Neural progenitor cell (in vitro differentiated cells): Measurements from ENCODE around the gene ISM2. TPM values are rescaled to one million over a fixed set of nuclear protein-coding genes. Genes with fewer than 3 reads are reported as not detected.

Source experiments
- DNase-seq: peaks from one replicate; pipeline ENCODE4 v3.0.0-alpha.2; 2016; ENCODE audit warnings: low spot score
- H2AFZ ChIP-seq: fragments of 200-600 bp; sonication (generic); replicated peaks from 2 replicates; pipeline ENCODE4 v1.6.1; 2016; ENCODE audit warnings: antibody characterized with exemption
- H3F3A ChIP-seq: fragments of 200-600 bp; sonication (generic); 2 replicates; pipeline ENCODE4 v1.6.1; 2016; ENCODE audit warnings: antibody characterized with exemption, low read depth
- H3K27ac ChIP-seq: fragments of 200-600 bp; sonication (generic); 2 replicates; pipeline ENCODE4 v1.5.1; 2016; ENCODE audit warnings: mild to moderate bottlenecking
- H3K27me3 ChIP-seq: fragments of 200-600 bp; sonication (generic); 2 replicates; pipeline ENCODE4 v1.6.1; 2016; ENCODE audit warnings: mild to moderate bottlenecking, moderate library complexity
- H3K36me3 ChIP-seq: fragments of 200-600 bp; sonication (generic); 2 replicates; pipeline ENCODE4 v1.5.1; 2016
- H3K4me1 ChIP-seq: fragments of 200-600 bp; sonication (generic); 2 replicates; pipeline ENCODE4 v1.6.1; 2016; ENCODE audit warnings: mixed run types
- H3K4me2 ChIP-seq: fragments of 200-600 bp; sonication (generic); 2 replicates; pipeline ENCODE4 v1.6.1; 2016
- H3K4me3 ChIP-seq: fragments of 200-600 bp; sonication (generic); 2 replicates; pipeline ENCODE4 v1.5.1; 2016
- H3K79me2 ChIP-seq: fragments of 200-600 bp; sonication (generic); 2 replicates; pipeline ENCODE4 v1.6.1; 2016; ENCODE audit warnings: low read depth
- H3K9ac ChIP-seq: fragments of 200-600 bp; sonication (generic); 2 replicates; pipeline ENCODE4 v1.6.1; 2016
- H3K9me3 ChIP-seq: fragments of 200-600 bp; sonication (generic); 2 replicates; pipeline ENCODE4 v1.5.1; 2016; ENCODE audit warnings: low read depth
- H4K20me1 ChIP-seq: fragments of 200-600 bp; sonication (generic); 2 replicates; pipeline ENCODE4 v1.6.1; 2016; ENCODE audit warnings: low read depth
- H3K27ac Mint-ChIP-seq: 3 replicates; pipeline ENCODE4 v1.8.0; 2021; ENCODE audit warnings: mixed read lengths
- H3K27me3 Mint-ChIP-seq: 2 replicates; pipeline ENCODE4 v1.8.0; 2022; ENCODE audit warnings: low read depth, mild to moderate bottlenecking, inconsistent platforms, moderate library complexity, mixed read lengths; ENCODE audit not compliant: insufficient read depth
- H3K36me3 Mint-ChIP-seq: 3 replicates; pipeline ENCODE4 v1.8.0; 2021; ENCODE audit warnings: mixed read lengths
- H3K4me1 Mint-ChIP-seq: 3 replicates; pipeline ENCODE4 v1.8.0; 2021; ENCODE audit warnings: mixed read lengths
- H3K4me3 Mint-ChIP-seq: 3 replicates; pipeline ENCODE4 v1.8.0; 2021; ENCODE audit warnings: mild to moderate bottlenecking, moderate library complexity, mixed read lengths
- H3K9me3 Mint-ChIP-seq: 3 replicates; pipeline ENCODE4 v1.8.0; 2020; ENCODE audit warnings: mixed read lengths
- CTCF ChIP-seq: fragments of 200-600 bp; sonication (generic); IDR thresholded peaks from 2 replicates; pipeline ENCODE4 v1.5.1; 2017; ENCODE audit warnings: antibody characterized with exemption, mild to moderate bottlenecking
- EZH2 ChIP-seq: fragments of 200-600 bp; sonication (generic); IDR thresholded peaks from 2 replicates; pipeline ENCODE4 v1.6.1; 2017; ENCODE audit warnings: antibody characterized with exemption, mild to moderate bottlenecking, moderate library complexity
- EZH2phosphoT487 ChIP-seq: fragments of 200-600 bp; sonication (generic); IDR thresholded peaks from 2 replicates; pipeline ENCODE4 v1.6.1; 2017; ENCODE audit warnings: antibody characterized with exemption
- total RNA-seq: library from RNA; depleted of rRNA; stranded (reverse); fragments of >200 nt; gene quantifications from 2 replicates; pipeline ENCODE4 v1.2.3, GENCODE V29; 2015; ENCODE audit warnings: low replicate concordance

The ISM2 gene
- total RNA-seq, 1 donor from 2014 or later: 0.07 TPM

GRCh38 chr14:77485901-77486678 lies 12.5 kb downstream of the ISM2 start:
- Histone ChIP-seq H4K20me1 (no peaks in the 10 kb centered on the region), H2AFZ (no peak overlapping the region), H3K4me1 (no peaks in the 10 kb centered on the region), H3K9me3 (no peaks in the 10 kb centered on the region), H3F3A (no peaks in the 10 kb centered on the region), H3K79me2 (no peaks in the 10 kb centered on the region), H3K27me3 (no peaks in the 10 kb centered on the region), H3K4me3 (no peak overlapping the region), H3K27ac (no peak overlapping the region), H3K4me2 (no peak overlapping the region), H3K36me3 (no peaks in the 10 kb centered on the region), H3K9ac (no peak overlapping the region)
- Mint-ChIP-seq H3K27me3 (peaks cover 7% of the 10 kb centered on the region), H3K27ac (no peak overlapping the region), H3K4me3 (peak overlapping the region; percentile 33), H3K9me3 (no peaks in the 10 kb centered on the region), H3K36me3 (no peaks in the 10 kb centered on the region), H3K4me1 (no peaks in the 10 kb centered on the region)
- TF ChIP-seq CTCF: no peak
- no peak for TF ChIP-seq EZH2
- no peak for TF ChIP-seq EZH2phosphoT487
- no peak for DNase-seq

- no peak overlapping the region for H3K27ac Mint-ChIP-seq
- H3F3A ChIP-seq: no peaks in the 10 kb centered on the region
- TF ChIP-seq CTCF: no peak
Observed at GRCh38 chr14:77485256-77485655, 13.4 kb downstream of the ISM2 start.

GRCh38 chr14:77482422-77482821 lies 16.2 kb downstream of the ISM2 start:
- Histone ChIP-seq H3K9ac (no peak overlapping the region), H4K20me1 (no peaks in the 10 kb centered on the region), H3F3A (no peaks in the 10 kb centered on the region), H2AFZ (no peak overlapping the region), H3K4me1 (no peaks in the 10 kb centered on the region), H3K4me2 (no peak overlapping the region), H3K36me3 (no peaks in the 10 kb centered on the region), H3K9me3 (no peaks in the 10 kb centered on the region), H3K27ac (no peak overlapping the region), H3K4me3 (no peak overlapping the region), H3K79me2 (no peaks in the 10 kb centered on the region), H3K27me3 (no peaks in the 10 kb centered on the region)
- Mint-ChIP-seq H3K27ac (peak overlapping the region; percentile 53), H3K9me3 (no peaks in the 10 kb centered on the region), H3K4me1 (no peaks in the 10 kb centered on the region), H3K4me3 (no peak overlapping the region), H3K27me3 (peaks cover 2% of the 10 kb centered on the region), H3K36me3 (no peaks in the 10 kb centered on the region)
- TF ChIP-seq CTCF: no peak
- no peak for TF ChIP-seq EZH2phosphoT487
- TF ChIP-seq EZH2: no peak
- DNase-seq: no peak

More at GRCh38 chr14:77485256-77485655, 13.4 kb downstream of the ISM2 start:
- H3K36me3 Mint-ChIP-seq: no peaks in the 10 kb centered on the region
- no peak overlapping the region for H3K4me2 ChIP-seq
- no peak overlapping the region for H3K4me3 Mint-ChIP-seq
- no peaks in the 10 kb centered on the region for H3K36me3 ChIP-seq
- DNase-seq: no peak
- H2AFZ ChIP-seq: no peak overlapping the region
- H3K4me3 ChIP-seq: no peak overlapping the region
- H3K27me3 Mint-ChIP-seq: peaks cover 7% of the 10 kb centered on the region
- no peaks in the 10 kb centered on the region for H3K4me1 ChIP-seq
- no peaks in the 10 kb centered on the region for H3K27me3 ChIP-seq
- H3K9me3 ChIP-seq: no peaks in the 10 kb centered on the region
- H3K9ac ChIP-seq: no peak overlapping the region
- H3K27ac ChIP-seq: no peak overlapping the region
- no peaks in the 10 kb centered on the region for H3K79me2 ChIP-seq
- H3K9me3 Mint-ChIP-seq: no peaks in the 10 kb centered on the region
- no peaks in the 10 kb centered on the region for H3K4me1 Mint-ChIP-seq
- H4K20me1 ChIP-seq: no peaks in the 10 kb centered on the region
